ENCODE results near the gene ROBO3.

Gene ROBO3

GRCh38 chr11:124843616-124843910 lies 21.7 kb upstream of the ROBO3 start:
- no peak for DNase-seq

DNA sequence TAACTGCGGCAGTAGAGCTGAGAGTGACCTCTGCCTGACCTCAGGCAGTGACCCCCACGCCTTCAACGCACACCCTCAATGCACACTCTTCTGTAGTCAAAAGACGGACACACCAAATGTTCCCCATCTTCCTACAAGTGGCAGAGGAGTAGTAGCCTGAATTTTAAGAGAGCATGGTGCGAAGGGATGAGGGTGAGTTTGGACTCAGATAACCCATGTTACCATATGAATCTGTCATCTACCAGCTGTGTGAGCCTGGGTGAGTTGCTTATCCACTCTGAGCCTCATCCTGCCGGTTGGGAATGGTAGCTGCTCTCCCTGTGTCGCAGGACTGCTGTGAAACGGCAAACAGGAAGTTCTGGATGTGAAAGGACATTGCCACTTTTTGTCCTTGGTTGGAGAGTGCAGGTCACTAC lies 20.6 kb upstream of the ROBO3 start:
- DNase-seq: no peak

DNA sequence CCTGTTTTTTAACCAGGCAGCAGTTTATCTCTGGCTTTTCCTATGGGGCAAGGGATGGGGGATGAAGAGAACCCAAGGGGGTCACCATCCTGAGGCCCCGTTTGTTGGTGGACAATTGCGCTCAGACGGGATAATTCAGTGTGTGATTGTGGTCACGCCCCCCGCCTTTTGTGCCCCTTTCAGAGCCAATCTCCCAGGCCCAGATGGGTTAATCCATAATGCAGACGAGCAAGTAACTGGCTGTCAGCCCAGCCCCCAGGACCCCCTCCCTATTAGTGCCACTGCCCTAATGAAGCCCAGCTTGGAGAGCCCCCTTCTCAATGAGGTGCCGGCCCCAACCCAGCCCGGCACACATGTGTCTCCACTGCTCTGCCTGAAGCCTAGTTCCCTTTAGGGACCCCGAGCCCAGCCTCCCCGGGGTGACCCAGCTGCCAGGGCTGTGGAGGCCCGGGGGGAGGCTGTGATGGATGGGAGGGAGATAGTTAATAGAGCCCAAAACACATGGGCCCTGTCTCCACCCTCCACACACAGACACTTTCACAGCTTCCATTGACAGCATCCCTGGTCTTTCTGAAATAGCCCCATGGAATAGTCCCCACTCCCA lies 19.1 kb upstream of the ROBO3 start:
- DNase-seq: no peak

DNA sequence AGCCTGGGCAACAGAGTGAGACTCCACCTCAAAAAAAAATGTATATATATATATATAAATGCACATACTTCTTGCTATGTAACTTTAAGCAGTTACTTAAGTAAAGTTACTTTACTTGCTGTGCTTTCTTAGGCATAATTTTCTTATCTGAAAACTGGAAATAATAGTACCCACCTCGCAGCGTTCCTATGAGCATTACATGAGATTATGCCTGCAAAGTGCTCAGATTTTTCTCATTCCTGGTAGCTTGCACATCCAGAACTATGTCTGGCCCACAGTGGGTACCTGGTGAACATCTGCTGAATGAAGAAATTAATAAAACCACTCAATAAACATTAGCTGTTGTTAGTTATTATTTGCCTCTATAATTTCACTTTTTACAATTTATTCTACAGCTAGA lies 6.1 kb upstream of the ROBO3 start:
- no peak for DNase-seq

GRCh38 chr11:124861670-124862069 lies 3.6 kb upstream of the ROBO3 start:
- DNase-seq: no peak

- no peak for DNase-seq
These were observed 2.0 kb upstream of the ROBO3 start for GRCh38 chr11:124863137-124863825.

GRCh38 chr11:124863826-124864165 lies 1.4 kb upstream of the ROBO3 start:
- DNase-seq: no peak

GRCh38 chr11:124864176-124864891 lies 898 bp upstream of the ROBO3 start:
- no peak for DNase-seq

DNA sequence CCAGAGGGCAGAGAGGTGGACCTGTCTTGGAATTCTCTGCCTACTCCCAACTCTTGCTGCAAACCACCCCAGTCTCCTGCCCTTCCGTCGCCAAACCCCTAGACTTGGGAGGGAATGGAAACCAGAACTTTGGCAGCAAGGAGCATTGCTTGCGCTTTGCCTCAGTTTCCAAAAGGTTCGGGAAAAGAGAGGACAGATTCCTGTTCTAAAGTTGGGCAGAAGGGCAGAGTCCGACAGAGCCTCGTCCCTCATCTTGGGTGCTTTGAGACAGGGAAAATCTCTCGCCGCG lies 396 bp upstream of the ROBO3 start:
- DNase-seq: no peak

DNA sequence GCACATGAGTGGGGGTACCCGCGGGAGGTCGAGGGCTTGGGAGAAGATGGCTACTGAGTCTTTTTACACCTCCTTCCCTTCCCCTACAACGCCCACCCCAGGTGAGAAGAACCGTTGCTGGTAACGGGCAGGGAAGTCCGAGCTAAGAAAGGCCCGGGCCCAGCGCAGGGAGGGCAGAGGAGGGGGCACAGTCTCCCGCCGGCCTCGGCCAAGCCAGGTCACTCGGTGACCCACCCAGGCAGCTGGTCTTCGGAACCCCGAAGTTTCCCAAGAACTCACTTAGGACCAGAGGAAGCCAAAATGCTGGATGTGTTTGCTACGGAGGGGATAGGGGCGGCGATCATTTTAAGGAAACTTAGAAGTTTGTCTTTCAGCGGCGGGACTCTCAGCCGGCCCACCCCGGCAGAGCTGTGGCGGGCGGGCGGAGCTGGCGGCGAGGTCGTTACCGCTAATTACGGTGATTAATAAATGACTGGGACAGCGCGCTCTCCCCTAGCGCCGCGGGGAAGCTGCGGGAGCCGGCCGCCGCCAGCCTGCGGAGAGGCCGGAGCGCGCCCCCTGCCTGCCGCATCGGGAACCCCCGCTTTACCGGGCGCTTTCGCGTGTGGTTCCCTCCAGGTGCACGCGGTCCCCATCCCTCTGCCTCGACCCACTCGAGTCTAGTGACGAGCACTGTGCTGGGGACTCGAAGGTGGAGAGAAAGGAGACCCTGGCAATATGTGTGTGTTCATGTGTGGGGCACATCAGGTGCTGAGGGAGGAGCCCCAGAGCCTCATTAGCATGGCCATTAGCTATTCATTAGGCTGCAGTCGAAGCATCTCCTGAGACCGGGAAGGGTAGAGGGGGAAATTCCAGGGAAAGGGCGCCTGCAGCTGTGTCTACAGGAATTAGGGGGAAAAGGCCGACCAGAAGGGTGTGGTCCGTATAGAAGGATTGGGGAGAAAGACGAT lies 945 bp downstream of the ROBO3 start:
- DNase-seq: peak; percentile 47

DNA sequence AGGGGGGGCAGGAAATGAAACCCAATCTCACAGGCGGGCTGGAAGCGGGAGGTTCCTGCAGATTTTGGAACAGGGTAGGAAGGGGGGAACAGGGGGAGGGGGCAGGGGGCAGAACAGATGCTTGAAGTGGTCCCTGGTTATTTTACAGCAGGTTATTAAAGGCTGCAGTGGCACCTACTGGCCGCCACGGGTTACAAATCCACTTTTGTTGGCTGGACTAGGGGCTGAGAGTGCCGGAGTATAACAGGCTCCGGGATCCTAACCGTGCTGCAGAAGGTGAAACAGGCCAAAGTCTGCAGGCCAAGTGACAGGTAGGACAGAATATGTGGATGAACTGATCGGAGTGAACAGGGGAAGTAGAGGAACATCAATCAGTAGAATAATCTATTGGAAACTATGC lies 2.5 kb downstream of the ROBO3 start:
- DNase-seq: no peak

- DNase-seq: no peak
These were observed 3.4 kb downstream of the ROBO3 start for GRCh38 chr11:124868331-124869274.

- DNase-seq: no peak
These were observed 4.1 kb downstream of the ROBO3 start for GRCh38 chr11:124869331-124869730.

GRCh38 chr11:124869856-124870387 lies 4.7 kb downstream of the ROBO3 start:
- no peak for DNase-seq

DNA sequence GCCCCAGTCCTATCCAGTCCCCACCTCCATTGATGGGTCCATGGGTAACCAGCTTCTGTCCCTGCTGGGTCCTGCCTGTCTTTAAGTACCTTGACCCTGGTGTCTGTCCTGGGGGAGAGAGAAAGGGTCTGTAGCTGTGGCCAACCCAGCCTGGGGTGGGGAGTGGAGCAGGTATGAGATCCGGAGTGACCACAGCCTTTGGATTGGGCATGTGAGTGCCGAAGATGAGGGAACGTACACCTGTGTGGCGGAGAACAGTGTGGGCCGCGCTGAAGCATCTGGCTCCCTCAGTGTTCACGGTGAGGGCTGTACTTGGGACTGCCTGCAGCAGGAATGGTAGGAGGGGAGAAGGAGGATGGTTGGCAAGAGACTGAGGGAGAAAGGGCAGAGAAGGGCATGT lies 5.2 kb downstream of the ROBO3 start:
- no peak for DNase-seq

DNA sequence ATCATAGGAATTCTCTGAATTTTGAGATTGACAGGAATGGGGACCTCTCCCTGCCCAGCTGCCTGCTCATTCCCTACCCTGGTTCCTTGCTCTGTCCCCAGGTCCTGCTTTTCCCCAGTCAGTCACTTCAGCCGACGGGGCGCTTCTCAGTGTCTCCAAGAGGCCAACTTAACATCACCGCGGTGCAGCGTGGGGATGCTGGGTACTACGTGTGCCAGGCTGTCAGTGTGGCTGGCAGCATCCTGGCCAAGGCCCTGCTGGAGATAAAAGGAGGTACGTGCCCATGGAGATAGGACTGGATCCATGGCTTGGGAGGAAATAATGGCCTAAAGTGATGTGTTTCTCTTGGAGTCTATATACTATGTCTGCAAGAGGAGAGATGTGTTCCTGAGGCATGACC lies 7.0 kb downstream of the ROBO3 start:
- no peak for DNase-seq

DNA sequence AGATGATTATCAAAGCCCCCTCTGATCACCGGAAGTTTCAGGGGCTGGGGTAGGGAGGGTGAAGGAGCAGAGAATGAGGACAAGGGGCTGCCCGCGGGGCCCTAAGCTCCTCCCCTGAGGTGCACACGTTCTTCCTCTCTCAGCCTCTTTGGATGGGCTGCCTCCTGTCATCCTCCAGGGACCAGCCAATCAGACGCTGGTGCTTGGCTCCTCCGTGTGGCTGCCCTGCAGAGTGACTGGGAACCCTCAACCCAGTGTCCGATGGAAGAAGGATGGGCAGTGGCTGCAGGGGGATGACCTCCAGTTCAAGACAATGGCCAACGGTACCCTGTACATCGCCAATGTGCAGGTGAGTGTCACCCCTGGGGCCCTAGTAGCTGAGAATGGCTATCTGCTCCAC lies 7.5 kb downstream of the ROBO3 start:
- no peak for DNase-seq

DNA sequence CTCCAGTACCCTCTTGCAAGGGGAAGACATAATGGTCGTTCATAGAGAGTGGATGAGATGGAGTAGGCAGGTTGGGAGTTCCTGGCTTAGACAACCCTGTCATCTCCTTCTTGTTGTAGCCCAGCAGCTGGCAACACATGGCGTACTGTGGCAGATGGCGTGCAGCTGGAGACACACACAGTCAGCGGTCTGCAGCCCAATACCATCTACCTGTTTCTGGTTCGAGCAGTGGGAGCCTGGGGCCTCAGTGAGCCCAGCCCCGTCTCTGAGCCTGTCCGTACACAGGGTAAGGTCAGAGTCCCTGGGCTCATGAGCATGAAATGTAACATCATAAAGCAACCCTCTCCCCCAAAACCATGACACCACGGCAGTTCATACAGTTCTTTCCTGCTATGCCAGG lies 8.7 kb downstream of the ROBO3 start:
- DNase-seq: no peak

GRCh38 chr11:124874571-124875255 lies 9.5 kb downstream of the ROBO3 start:
- DNase-seq: no peak

DNA sequence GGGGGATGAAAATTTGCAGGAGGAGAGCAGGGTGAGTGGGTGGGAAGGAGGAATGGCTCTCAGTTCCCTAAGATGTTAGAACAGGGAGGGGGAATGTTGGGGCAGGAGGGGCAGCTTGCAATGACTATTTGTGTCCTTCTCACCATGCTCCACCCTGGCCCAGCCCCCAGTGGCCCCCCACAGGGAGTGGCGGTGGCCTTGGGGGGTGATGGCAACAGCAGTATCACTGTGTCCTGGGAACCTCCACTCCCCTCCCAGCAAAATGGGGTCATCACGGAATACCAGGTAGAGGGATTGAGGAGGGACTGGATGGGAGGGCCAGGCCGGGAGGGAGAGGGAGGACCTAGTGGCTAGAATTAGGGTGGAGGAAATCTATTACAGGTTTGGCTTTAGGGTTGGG lies 10.2 kb downstream of the ROBO3 start:
- no peak for DNase-seq

- peak; percentile 81 for DNase-seq
These were observed 10.9 kb downstream of the ROBO3 start for GRCh38 chr11:124875943-124876817.
